IPS-18a (cell line): ENCODE results near the gene DNAAF1.
"Not testable (repeated sequence)": the region's sequence is repeated elsewhere in the genome, so short reads cannot be mapped to it uniquely, and the experiment has no call there.

Experiments
- H3K27ac ChIP-seq: one replicate; pipeline ENCODE4 v1.5.1; 2013; ENCODE audit warnings: low read length
- H3K27me3 ChIP-seq: one replicate; pipeline ENCODE4 v1.6.1; 2013; ENCODE audit warnings: mild to moderate bottlenecking, low read length; ENCODE audit not compliant: control insufficient read depth, insufficient read depth
- H3K36me3 ChIP-seq: one replicate; pipeline ENCODE4 v1.6.1; 2013; ENCODE audit warnings: low read depth, low read length; ENCODE audit not compliant: control insufficient read depth
- H3K4me1 ChIP-seq: one replicate; pipeline ENCODE4 v1.6.1; 2013; ENCODE audit warnings: low read depth, low read length; ENCODE audit not compliant: control insufficient read depth
- H3K4me3 ChIP-seq: one replicate; pipeline ENCODE4 v1.5.1; 2013; ENCODE audit warnings: low read length
- H3K9ac ChIP-seq: one replicate; pipeline ENCODE4 v1.6.1; 2013; ENCODE audit warnings: mild to moderate bottlenecking, low read length, moderate library complexity
- H3K9me3 ChIP-seq: one replicate; pipeline ENCODE4 v1.6.1; 2013; ENCODE audit warnings: low read depth, low read length; ENCODE audit not compliant: control insufficient read depth

The DNAAF1 gene

GRCh38 chr16:84111525-84111924 lies 33.6 kb upstream of the DNAAF1 start:
- Histone ChIP-seq H3K27me3 (no peaks in the 10 kb centered on the region), H3K27ac (no peak overlapping the region), H3K36me3 (no peaks in the 10 kb centered on the region), H3K9me3 (no peaks in the 10 kb centered on the region), H3K4me3 (no peak overlapping the region), H3K4me1 (peaks cover 4% of the 10 kb centered on the region), H3K9ac (no peak overlapping the region)

- H3K4me1 ChIP-seq, H3K27me3 ChIP-seq, H3K9ac ChIP-seq, H3K36me3 ChIP-seq, H3K4me3 ChIP-seq, H3K27ac ChIP-seq, H3K9me3 ChIP-seq: not testable (repeated sequence)
Measured at GRCh38 chr16:84111949-84112348, 33.2 kb upstream of the DNAAF1 start.

- peaks cover 4% of the 10 kb centered on the region for H3K4me1 ChIP-seq
- no peaks in the 10 kb centered on the region for H3K36me3 ChIP-seq
- H3K4me3 ChIP-seq, result peak overlapping the region; percentile 97
- H3K9me3 ChIP-seq, result no peaks in the 10 kb centered on the region
- peak overlapping the region; percentile 55 for H3K27ac ChIP-seq
- peak overlapping the region; percentile 95 for H3K9ac ChIP-seq
- H3K27me3 ChIP-seq, result no peaks in the 10 kb centered on the region
Measured at GRCh38 chr16:84115919-84116719, 29.0 kb upstream of the DNAAF1 start.

- Histone ChIP-seq H3K4me3 (peak within 1 kb of the TSS; percentile 97), H3K9ac (peak within 1 kb of the TSS; percentile 95), H3K36me3 (no peaks in the 10 kb centered on the region), H3K27ac (peak within 1 kb of the TSS; percentile 55), H3K9me3 (no peaks in the 10 kb centered on the region), H3K27me3 (no peaks in the 10 kb centered on the region), H3K4me1 (peaks cover 4% of the 10 kb centered on the region)
Measured at GRCh38 chr16:84116720-84117493, 28.2 kb upstream of the DNAAF1 start, which contains the start of gene MBTPS1. TSS of gene MBTPS1 (minus strand) at chr16:84116942. CDS start at chr16:84101783, 15,159 bp downstream.

GRCh38 chr16:84117494-84117843 lies 27.6 kb upstream of the DNAAF1 start:
- Histone ChIP-seq H3K4me3 (peak overlapping the region; percentile 97), H3K27ac (no peak overlapping the region), H3K36me3 (no peaks in the 10 kb centered on the region), H3K9ac (peak overlapping the region; percentile 95), H3K9me3 (no peaks in the 10 kb centered on the region), H3K27me3 (no peaks in the 10 kb centered on the region), H3K4me1 (peaks cover 4% of the 10 kb centered on the region)

GRCh38 chr16:84118315-84118714 lies 26.8 kb upstream of the DNAAF1 start:
- not testable (repeated sequence) for H3K27ac ChIP-seq, H3K4me1 ChIP-seq, H3K4me3 ChIP-seq, H3K36me3 ChIP-seq, H3K9me3 ChIP-seq, H3K27me3 ChIP-seq, H3K9ac ChIP-seq

GRCh38 chr16:84119368-84119767 lies 25.7 kb upstream of the DNAAF1 start:
- peaks cover 15% of the 10 kb centered on the region for H3K36me3 ChIP-seq
- H3K9me3 ChIP-seq, result no peaks in the 10 kb centered on the region
- H3K9ac ChIP-seq, result no peak overlapping the region
- no peaks in the 10 kb centered on the region for H3K27me3 ChIP-seq
- H3K4me1 ChIP-seq, result peaks cover 4% of the 10 kb centered on the region
- no peak overlapping the region for H3K4me3 ChIP-seq
- H3K27ac ChIP-seq, result no peak overlapping the region

GRCh38 chr16:84120023-84120422 lies 25.1 kb upstream of the DNAAF1 start:
- Histone ChIP-seq H3K27me3 (no peaks in the 10 kb centered on the region), H3K4me3 (no peak overlapping the region), H3K9me3 (no peaks in the 10 kb centered on the region), H3K9ac (no peak overlapping the region), H3K27ac (no peak overlapping the region), H3K4me1 (peaks cover 4% of the 10 kb centered on the region), H3K36me3 (peaks cover 16% of the 10 kb centered on the region)

GRCh38 chr16:84121007-84121406 lies 24.1 kb upstream of the DNAAF1 start:
- H3K36me3 ChIP-seq, result peaks cover 16% of the 10 kb centered on the region
- H3K27ac ChIP-seq, result no peak overlapping the region
- no peaks in the 10 kb centered on the region for H3K4me1 ChIP-seq
- H3K4me3 ChIP-seq, result no peak overlapping the region
- H3K27me3 ChIP-seq, result no peaks in the 10 kb centered on the region
- no peak overlapping the region for H3K9ac ChIP-seq
- H3K9me3 ChIP-seq, result no peaks in the 10 kb centered on the region

GRCh38 chr16:84124257-84125073 lies 20.6 kb upstream of the DNAAF1 start:
- Histone ChIP-seq H3K36me3 (peaks cover 28% of the 10 kb centered on the region), H3K27ac (no peak overlapping the region), H3K27me3 (no peaks in the 10 kb centered on the region), H3K4me3 (no peak overlapping the region), H3K9me3 (no peaks in the 10 kb centered on the region), H3K4me1 (no peaks in the 10 kb centered on the region), H3K9ac (no peak overlapping the region)

GRCh38 chr16:84131117-84131516 lies 14.0 kb upstream of the DNAAF1 start:
- no peak overlapping the region for H3K9ac ChIP-seq
- peaks cover 29% of the 10 kb centered on the region for H3K36me3 ChIP-seq
- peaks cover 4% of the 10 kb centered on the region for H3K4me1 ChIP-seq
- no peaks in the 10 kb centered on the region for H3K27me3 ChIP-seq
- no peaks in the 10 kb centered on the region for H3K9me3 ChIP-seq
- no peak overlapping the region for H3K4me3 ChIP-seq
- no peak overlapping the region for H3K27ac ChIP-seq
